Fibroblast of lung (primary cell): Measurements from ENCODE around the gene DAB1.

Experiments used
- CTCF ChIP-seq, 2 donors: IDR thresholded peaks in 1 of 2; conservative IDR thresholded peaks in 1 of 2; 1 replicate in 1 of 2; 2 replicates in 1 of 2; pipeline ENCODE4 v1.5.1; 2011 to 2012; ENCODE audit warnings: low read length in 2 of 2, control low read depth in 1 of 2, inconsistent platforms in 1 of 2, low read depth in 1 of 2, mild to moderate bottlenecking in 1 of 2
- EZH2 ChIP-seq: IDR thresholded peaks from 2 replicates; pipeline ENCODE4 v1.5.1; 2012; ENCODE audit warnings: low read length, control low read depth, mild to moderate bottlenecking; ENCODE audit errors: missing control alignments

- TF ChIP-seq CTCF (conservative IDR thresholded peaks at IDR 0.05 in 1 of 2, IDR thresholded peaks at IDR 0.05 in 1 of 2; ENCODE audit: low read depth in 1 of 2, low read length in 2 of 2) (no peak), EZH2 (no peak)
Measured at GRCh38 chr1:57146100-57146499, 277.8 kb downstream of the DAB1 start.
